HG03064 (cell line): ENCODE data around the gene SARNP.

Source experiments
- ATAC-seq: cut with Tn5 transposase; IDR thresholded peaks from one replicate; pipeline ENCODE4 v1.9.1; 2021; ENCODE audit warnings: low read depth; ENCODE audit not compliant: unreplicated experiment

The SARNP gene

GRCh38 chr12:55745361-55746173 is 72.0 kb downstream of the SARNP start:
- ATAC-seq, result no peak

GRCh38 chr12:55744340-55745030 is 73.0 kb downstream of the SARNP start:
- ATAC-seq, result no peak

GRCh38 chr12:55743406-55744339 is 73.9 kb downstream of the SARNP start:
- no peak for ATAC-seq

DNA sequence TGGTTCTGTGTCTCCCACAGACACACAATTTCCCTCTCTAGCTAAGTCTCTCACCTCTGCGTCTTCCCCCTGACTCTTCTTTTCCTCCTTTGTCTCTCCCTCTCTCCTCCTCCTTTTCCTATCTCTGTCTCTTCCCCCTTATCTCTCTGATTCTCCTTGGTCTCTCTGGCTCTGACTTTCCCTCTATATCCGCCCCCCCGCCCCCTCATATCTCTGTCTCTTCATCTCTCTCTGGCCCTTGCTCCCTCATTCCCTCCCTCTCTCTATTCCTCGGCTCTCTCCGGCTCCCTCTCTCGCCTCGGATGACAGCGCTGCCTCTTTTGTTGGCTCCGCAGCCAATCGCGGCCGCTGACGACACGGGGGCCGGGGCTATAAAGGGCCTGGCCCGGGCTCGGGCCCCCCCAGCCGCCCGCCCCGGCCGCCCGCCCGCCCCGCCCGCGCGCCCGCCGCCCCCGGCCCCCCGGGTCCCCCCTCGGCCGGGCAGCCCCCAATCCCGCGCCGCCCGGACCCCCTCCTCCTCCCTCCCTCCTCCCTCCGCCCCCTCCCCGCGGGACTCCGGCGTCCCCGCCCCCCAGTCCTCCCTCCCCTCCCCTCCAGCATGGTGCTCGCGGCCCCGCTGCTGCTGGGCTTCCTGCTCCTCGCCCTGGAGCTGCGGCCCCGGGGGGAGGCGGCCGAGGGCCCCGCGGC is 74.7 kb downstream of the SARNP start, which contains the start of gene GDF11:
TSS of gene GDF11 (plus strand) at position 404 of the 687 bp plus-strand sequence. CDS start at position 599, 195 bp downstream.
- no peak for ATAC-seq

- no peak for ATAC-seq
These were observed 75.4 kb downstream of the SARNP start for GRCh38 chr12:55741931-55742680.

DNA sequence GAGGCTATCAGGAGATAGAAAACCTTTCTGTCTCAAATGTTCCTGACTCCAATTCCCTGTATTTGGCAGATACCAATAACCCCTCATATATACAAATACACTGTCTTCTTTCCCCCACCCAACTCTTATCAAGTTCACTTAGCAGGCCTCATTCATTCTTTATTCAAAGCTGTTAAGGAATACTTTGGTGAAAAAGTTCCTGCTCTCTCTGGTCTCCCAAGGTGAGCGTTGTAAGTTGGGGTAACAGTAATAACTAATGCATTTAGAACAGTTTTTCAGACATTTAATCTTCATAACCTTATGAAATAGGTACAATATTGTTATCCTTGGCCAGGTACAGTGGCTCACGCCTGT is 78.5 kb downstream of the SARNP start:
- no peak for ATAC-seq

- peak; percentile 82 for ATAC-seq
These were observed 79.2 kb downstream of the SARNP start for GRCh38 chr12:55738123-55739024.

GRCh38 chr12:55737581-55738122 is 79.9 kb downstream of the SARNP start:
- ATAC-seq, result no peak

DNA sequence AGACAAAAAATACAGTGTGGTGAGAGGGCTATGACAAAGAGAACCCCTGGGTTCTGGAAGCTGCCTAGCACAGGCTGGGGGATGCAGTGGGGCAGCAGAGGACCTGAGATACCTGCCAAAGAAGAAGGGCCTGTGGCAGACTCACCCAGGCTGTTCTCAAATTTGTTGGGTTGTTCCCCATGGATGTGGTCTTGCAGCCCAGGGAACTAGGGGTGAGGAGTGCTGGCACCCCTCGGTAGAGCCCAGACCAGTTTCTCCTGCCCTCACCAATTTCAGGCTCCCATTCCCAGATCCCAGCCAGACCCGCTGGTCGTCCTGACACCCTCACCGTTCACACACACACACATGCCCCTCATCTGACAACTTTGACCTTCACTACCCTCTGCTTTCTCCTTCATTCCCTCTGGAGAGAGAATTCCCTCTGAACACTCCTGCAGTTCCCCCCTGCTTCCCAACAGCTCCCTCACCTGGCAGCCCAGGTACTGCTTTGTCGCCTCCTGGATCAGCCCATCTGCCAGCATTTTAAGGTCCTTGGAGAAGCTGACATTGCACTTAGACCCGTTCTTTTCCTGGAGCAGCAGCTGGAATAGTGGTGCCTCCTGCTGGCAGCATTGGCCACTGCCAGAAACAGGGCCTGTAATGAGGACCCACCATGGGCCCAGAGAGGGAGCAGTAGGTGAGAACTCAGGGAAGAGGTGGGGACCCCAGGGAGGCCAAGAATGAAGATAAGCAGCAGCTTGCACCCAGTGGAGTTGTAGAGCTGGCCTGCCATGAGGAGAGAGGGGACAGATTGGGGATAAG is 80.5 kb downstream of the SARNP start:
- no peak for ATAC-seq

DNA sequence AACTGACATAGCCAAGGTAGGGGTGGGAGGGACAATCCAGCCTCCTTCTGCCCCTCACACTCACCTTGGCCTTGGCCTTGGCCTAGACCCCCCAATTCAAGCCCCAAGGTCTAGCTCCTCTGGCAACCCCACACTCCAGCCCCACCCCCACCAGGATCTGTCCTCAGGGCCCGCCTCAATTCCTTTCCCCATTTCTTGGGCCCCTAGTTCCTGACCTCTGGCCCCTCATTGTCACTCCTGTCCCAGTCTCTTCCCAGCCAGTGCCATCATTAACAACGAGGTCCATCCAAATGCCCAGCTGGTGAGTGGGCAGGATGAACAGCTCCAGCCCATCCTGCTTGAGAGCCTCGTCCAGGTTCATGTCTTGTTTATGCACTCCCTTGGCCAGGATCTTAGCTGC is 81.4 kb downstream of the SARNP start:
- ATAC-seq, result no peak

DNA sequence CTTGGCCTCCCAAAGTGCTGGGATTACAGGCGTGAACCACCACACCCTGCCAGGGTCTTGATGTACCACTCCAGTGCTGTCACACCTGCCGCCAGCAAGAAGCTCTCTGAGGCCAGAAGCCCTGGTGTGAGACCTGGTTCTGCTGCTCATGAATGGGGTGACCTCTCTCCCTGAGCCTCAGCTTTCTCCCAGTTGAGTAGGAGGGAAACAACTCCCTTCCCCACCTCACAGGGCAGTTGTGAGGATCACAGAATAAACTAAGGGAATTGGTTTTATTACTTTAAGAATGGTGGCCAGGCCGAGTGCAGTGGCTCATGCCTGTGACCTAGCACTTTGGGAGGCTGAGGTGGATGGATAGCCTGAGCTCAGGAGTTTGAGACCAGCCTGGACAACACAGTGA is 82.9 kb downstream of the SARNP start:
- no peak for ATAC-seq

GRCh38 chr12:55733858-55734257 is 83.7 kb downstream of the SARNP start:
- no peak for ATAC-seq

GRCh38 chr12:55733021-55733555 is 84.4 kb downstream of the SARNP start:
- ATAC-seq, result no peak

DNA sequence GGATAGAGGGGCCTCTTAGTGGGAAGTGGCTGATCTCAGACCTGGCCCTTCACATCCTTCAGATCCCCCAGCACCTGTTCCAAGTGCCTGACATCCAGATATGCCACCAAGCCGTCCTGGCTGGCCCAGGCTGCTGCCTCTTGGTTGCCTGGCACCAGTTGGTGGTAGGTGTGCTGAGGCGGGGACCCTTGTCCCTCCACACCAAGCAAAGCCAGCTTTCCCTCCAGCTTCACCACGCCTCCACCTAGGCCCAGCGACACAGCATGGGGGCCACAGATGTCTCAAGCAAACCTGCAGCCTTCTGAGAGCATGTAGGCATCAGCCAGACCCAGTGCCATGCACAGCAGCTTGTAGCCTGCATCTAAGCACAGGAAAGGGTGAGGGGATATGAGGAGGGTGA is 85.2 kb downstream of the SARNP start:
- ATAC-seq, result no peak

DNA sequence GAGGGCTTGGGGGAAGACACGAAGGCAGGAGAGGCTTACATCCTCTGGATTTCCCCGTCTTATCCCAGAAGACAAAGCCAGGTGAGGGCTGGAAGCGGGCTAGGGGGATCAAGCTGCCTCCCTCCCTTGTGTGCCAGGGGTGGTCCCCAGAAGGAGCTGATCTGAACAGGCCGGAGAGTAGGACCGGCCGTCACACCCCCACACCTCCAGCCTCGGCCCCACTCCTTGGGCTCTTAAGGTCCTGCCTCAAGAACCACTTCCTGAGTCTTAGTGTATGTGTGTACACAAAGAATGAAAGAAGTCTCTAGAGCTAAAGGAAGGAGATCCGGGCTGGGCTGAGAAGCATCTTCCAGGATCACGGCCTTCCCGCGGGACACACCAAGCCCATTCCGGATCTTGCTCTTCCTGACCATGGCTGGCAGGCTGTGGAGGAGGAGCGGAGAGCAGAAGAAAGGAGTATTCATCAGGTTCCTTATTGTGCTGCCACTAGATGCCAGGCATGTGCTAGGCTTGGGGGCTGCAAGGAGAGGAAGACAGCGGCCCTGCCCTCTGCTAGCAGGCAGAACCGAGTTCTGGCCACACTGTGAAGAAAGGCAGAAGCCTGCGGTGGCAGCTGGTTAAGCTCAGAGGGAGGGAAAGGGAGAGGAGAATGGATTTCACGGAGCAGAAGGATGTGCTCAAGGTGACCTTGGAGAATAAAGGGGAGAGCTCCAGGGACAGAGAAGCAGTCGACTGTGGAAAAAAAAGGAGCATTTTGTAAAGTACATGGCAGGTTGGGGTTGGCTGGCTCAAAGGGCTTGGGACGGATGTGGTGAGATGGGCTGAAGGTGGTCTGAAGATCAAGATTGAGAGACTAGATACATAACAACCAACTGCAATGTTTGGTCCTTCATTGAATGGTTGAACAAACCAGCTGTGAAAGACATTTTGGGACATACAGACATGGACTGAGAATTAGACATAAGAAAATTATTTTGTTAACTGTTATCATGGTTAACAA is 87.4 kb downstream of the SARNP start:
- peak; percentile 43 for ATAC-seq
